GM12872 (cell line): ENCODE measurements around the gene SLC25A26.
A peak's percentile ranks its signal among the peaks of the same experiment; 100 is the strongest.

ENCODE experiments used
- TF ChIP-seq, protein P1 (sequence below): IDR thresholded peaks from 3 replicates; pipeline ENCODE4 v1.5.1; 2011; ENCODE audit warnings: low read depth, mild to moderate bottlenecking, low read length, moderate library complexity; ENCODE audit not compliant: insufficient read depth

The SLC25A26 gene

DNA sequence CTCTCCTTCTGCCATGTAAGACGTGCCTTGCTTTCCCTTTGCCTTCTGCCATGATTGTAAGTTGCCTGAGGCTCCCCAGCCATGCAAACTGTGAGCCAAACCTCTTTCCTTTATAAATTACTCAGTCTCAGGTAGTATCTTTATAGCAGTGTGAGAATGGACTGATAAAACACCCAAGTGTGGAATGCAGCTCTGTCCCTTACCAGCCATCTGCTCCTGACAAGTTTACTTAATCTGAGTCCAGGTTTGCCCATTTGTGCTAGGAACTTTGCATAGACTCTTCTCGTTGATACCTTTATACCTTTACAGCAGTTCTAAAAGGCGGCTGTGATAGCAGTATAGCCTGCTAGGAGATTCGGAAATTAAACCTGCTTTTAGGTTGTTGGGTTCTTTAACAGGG, 48.1 kb downstream of the SLC25A26 start:
- TF ChIP-seq, protein P1, sequence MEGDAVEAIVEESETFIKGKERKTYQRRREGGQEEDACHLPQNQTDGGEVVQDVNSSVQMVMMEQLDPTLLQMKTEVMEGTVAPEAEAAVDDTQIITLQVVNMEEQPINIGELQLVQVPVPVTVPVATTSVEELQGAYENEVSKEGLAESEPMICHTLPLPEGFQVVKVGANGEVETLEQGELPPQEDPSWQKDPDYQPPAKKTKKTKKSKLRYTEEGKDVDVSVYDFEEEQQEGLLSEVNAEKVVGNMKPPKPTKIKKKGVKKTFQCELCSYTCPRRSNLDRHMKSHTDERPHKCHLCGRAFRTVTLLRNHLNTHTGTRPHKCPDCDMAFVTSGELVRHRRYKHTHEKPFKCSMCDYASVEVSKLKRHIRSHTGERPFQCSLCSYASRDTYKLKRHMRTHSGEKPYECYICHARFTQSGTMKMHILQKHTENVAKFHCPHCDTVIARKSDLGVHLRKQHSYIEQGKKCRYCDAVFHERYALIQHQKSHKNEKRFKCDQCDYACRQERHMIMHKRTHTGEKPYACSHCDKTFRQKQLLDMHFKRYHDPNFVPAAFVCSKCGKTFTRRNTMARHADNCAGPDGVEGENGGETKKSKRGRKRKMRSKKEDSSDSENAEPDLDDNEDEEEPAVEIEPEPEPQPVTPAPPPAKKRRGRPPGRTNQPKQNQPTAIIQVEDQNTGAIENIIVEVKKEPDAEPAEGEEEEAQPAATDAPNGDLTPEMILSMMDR: no peak

DNA sequence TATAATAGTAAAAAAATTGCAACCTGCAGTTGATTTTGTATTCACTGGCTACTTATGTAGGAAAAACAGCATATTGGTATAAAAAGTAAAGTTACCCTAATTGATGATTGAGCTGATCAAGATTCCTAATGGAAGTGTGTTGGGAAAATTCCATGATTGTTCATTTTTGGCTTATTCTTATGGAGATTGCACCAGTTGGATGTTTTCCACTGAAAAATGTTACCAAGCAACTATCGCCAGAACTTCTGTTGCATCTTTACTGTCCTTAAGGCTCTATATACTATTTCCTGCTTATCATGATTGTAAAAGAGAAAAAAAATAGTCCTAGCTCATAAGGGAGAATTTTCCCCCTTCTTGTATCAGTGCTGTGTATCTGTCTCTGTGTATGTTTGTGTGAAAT, 48.6 kb downstream of the SLC25A26 start:
- TF ChIP-seq, protein P1: no peak

DNA sequence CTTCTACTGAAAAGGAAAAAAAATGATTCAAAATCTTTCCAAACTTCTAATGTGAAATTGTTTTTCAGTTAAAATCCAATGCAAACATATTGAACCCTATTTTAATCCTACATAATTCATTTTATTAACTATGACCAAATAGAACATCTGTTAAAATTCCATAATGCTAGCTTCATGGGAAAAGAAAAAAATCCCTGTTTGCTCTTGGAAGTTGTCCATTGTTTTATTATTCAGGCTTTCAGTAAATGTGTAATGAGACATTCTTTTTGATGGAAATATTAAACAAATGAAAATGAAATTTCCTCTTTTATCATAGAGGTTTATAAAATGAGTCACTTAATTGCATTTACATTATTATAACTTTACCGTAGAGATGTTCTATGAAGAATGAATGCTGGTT, 49.5 kb downstream of the SLC25A26 start:
- TF ChIP-seq, protein P1: no peak

DNA sequence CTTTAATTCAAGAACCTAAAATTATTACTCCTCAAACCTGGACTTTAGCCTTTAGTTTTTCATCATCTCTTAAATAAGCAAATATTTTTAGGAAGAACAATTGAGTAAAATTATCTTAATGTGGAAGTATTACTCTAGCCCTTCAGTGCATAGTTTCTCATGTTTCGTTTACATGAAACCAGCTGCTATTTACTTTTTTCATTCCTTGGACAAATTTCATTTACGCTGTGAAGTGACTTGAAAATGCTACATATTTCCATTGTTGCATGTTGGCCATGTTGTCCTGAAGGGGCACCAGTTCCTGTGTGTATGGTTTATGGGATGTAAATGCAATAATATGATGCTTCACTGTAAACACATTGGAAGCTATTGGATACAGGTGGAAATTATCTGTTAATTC, 49.9 kb downstream of the SLC25A26 start:
- TF ChIP-seq, protein P1: no peak

DNA sequence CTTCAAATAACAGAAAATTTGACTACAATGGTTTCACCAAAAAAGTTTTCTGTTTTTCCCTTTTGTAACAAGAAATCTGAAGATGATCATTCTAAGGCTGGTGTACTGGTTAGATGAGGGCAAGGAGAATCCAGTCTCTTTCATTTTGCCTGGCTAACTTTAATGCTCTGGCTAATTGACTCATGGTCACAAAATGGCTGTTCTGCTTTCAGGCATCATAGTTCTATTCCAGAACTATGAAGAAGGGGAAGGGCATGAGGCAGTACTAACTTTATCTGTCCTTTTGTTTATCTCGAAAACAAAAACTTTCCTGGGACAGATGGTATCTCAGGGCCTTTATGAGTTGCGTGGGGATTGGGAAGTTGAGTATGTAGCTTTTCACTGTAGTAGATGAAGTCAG, 50.4 kb downstream of the SLC25A26 start:
- TF ChIP-seq, protein P1: no peak

DNA sequence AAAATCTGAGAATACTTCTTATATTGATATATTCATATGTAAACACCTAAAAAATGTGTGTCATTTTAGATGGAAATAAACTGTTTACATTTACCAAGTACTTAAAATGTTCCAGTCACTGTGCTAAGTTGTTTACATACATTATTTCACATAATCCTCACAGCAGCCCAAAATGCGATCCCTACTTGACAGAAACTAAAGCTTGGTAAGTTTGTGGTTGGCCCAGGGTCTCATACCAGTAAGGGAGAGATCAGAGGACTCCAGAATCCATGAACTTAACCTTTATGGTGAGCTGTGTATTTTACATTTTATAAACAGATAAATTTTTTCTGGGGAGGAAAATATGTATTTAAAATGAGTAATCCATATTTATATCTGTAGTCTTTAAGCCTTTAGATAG, 51.2 kb downstream of the SLC25A26 start:
- TF ChIP-seq, protein P1: no peak

DNA sequence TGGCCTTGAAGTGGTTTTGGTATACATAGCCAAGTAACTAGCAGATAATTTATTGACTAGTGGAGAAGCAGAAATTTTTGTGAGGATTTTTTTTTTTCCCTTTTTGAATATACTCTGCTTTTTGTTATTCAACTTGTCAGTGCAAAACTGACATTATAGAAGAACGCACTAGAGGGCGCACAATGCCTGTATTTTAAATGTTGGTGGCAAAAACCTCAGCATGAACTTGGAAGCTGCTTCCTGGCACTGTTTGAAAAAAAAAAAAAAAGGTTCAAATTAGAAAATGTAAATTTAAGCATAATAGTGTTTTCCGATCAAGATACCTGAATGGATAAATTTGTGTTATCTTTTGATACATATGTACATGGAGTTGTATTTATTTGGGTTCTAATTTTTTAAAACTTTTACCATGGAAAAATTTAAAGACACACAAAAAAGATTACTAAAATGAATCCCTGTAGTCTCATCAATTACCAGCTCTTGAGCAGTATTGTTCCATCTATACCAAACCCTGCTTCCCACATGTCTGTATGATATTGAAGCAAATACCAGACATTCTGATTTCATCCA, 56.0 kb downstream of the SLC25A26 start:
- TF ChIP-seq, protein P1: peak; percentile 51; the same call in 2 of the 3 replicates
